Measurements from ENCODE around the gene ADIG.

Gene ADIG

GRCh38 chr20:38581013-38581412 is at the start of gene ADIG:
TSS of gene ADIG (plus strand) at chr20:38581197. CDS start at chr20:38581251, 54 bp downstream.
- H3K36me3 ChIP-seq (ENCODE audit: control insufficient read depth, insufficient read depth, low read length): no peaks in the 10 kb centered on the region
- H3K27me3 ChIP-seq (ENCODE audit: control insufficient read depth, insufficient read depth, low read length): no peaks in the 10 kb centered on the region
- no peak for TF ChIP-seq CTCF (IDR thresholded peaks at IDR 0.05)
- H3K9ac ChIP-seq: no peak within 1 kb of the TSS
- H3K9me3 ChIP-seq (ENCODE audit: control insufficient read depth, low read length): no peaks in the 10 kb centered on the region
- no peak within 1 kb of the TSS for H3K4me2 ChIP-seq (ENCODE audit: low read length)
- H3K79me2 ChIP-seq: no peaks in the 10 kb centered on the region
- H2AFZ ChIP-seq: no peak within 1 kb of the TSS
- H3K4me1 ChIP-seq: no peaks in the 10 kb centered on the region
- no peak within 1 kb of the TSS for H3K4me3 ChIP-seq (ENCODE audit: low read depth, low read length)
- H3K27ac ChIP-seq: no peak within 1 kb of the TSS

GRCh38 chr20:38534756-38535155 is 46.2 kb upstream of the ADIG start:
- H3K4me2 ChIP-seq (ENCODE audit: low read length): no peak overlapping the region
- no peak overlapping the region for H3K27ac ChIP-seq
- TF ChIP-seq CTCF (IDR thresholded peaks at IDR 0.05): no peak
- no peak overlapping the region for H2AFZ ChIP-seq
- H3K36me3 ChIP-seq (ENCODE audit: control insufficient read depth, insufficient read depth, low read length): no peaks in the 10 kb centered on the region
- no peak overlapping the region for H3K9ac ChIP-seq
- no peaks in the 10 kb centered on the region for H3K27me3 ChIP-seq (ENCODE audit: control insufficient read depth, insufficient read depth, low read length)
- H3K4me1 ChIP-seq: no peaks in the 10 kb centered on the region
- H3K9me3 ChIP-seq (ENCODE audit: control insufficient read depth, low read length): no peaks in the 10 kb centered on the region
- H3K79me2 ChIP-seq: no peaks in the 10 kb centered on the region
- no peak overlapping the region for H3K4me3 ChIP-seq (ENCODE audit: low read depth, low read length)

GRCh38 chr20:38536310-38536709 is 44.7 kb upstream of the ADIG start:
- H3K4me1 ChIP-seq: no peaks in the 10 kb centered on the region
- H3K79me2 ChIP-seq: no peaks in the 10 kb centered on the region
- no peaks in the 10 kb centered on the region for H3K36me3 ChIP-seq (ENCODE audit: control insufficient read depth, insufficient read depth, low read length)
- H3K27ac ChIP-seq: no peak overlapping the region
- no peak overlapping the region for H3K4me3 ChIP-seq (ENCODE audit: low read depth, low read length)
- H2AFZ ChIP-seq: no peak overlapping the region
- no peak overlapping the region for H3K4me2 ChIP-seq (ENCODE audit: low read length)
- no peaks in the 10 kb centered on the region for H3K27me3 ChIP-seq (ENCODE audit: control insufficient read depth, insufficient read depth, low read length)
- H3K9ac ChIP-seq: no peak overlapping the region
- no peak for TF ChIP-seq CTCF (IDR thresholded peaks at IDR 0.05)
- no peaks in the 10 kb centered on the region for H3K9me3 ChIP-seq (ENCODE audit: control insufficient read depth, low read length)

GRCh38 chr20:38537176-38537575 is 43.8 kb upstream of the ADIG start:
- no peak overlapping the region for H3K9ac ChIP-seq
- no peak overlapping the region for H3K27ac ChIP-seq
- H2AFZ ChIP-seq: no peak overlapping the region
- no peaks in the 10 kb centered on the region for H3K9me3 ChIP-seq (ENCODE audit: control insufficient read depth, low read length)
- no peak overlapping the region for H3K4me3 ChIP-seq (ENCODE audit: low read depth, low read length)
- no peaks in the 10 kb centered on the region for H3K4me1 ChIP-seq
- peaks cover 2% of the 10 kb centered on the region for H3K79me2 ChIP-seq
- no peak for TF ChIP-seq CTCF (IDR thresholded peaks at IDR 0.05)
- no peaks in the 10 kb centered on the region for H3K36me3 ChIP-seq (ENCODE audit: control insufficient read depth, insufficient read depth, low read length)
- H3K27me3 ChIP-seq (ENCODE audit: control insufficient read depth, insufficient read depth, low read length): no peaks in the 10 kb centered on the region
- no peak overlapping the region for H3K4me2 ChIP-seq (ENCODE audit: low read length)

GRCh38 chr20:38538789-38539188 is 42.2 kb upstream of the ADIG start:
- Histone ChIP-seq H3K36me3 (ENCODE audit: control insufficient read depth, insufficient read depth, low read length) (no peaks in the 10 kb centered on the region), H3K4me2 (ENCODE audit: low read length) (no peak overlapping the region), H3K9me3 (ENCODE audit: control insufficient read depth, low read length) (no peaks in the 10 kb centered on the region), H2AFZ (no peak overlapping the region), H3K4me3 (ENCODE audit: low read depth, low read length) (no peak overlapping the region), H3K9ac (no peak overlapping the region), H3K27ac (no peak overlapping the region), H3K27me3 (ENCODE audit: control insufficient read depth, insufficient read depth, low read length) (no peaks in the 10 kb centered on the region), H3K79me2 (peaks cover 2% of the 10 kb centered on the region), H3K4me1 (no peaks in the 10 kb centered on the region)
- TF ChIP-seq CTCF (IDR thresholded peaks at IDR 0.05): no peak

All from parathyroid adenoma (tissue), 2 donors.